Thyroid gland (tissue), 4 donors: ENCODE results near the gene C10orf95. TPM values are rescaled to one million over a fixed set of nuclear protein-coding genes. Genes with fewer than 3 reads are reported as not detected.

Experiments used
- DNase-seq, 2 donors: peaks; one replicate each; pipeline ENCODE4 v3.0.0-alpha.2; 2019
- H3K27ac ChIP-seq, 3 donors: fragments of 200-600 bp; sonication (generic); 1 replicate in 2 of 3; 2 replicates in 1 of 3; pipeline ENCODE4 v1.5.1; 2016 to 2019; ENCODE audit warnings: mild to moderate bottlenecking in 1 of 3, moderate library complexity in 1 of 3
- H3K27me3 ChIP-seq: fragments of 200-600 bp; sonication (generic); one replicate; pipeline ENCODE4 v1.5.1; 2019
- H3K36me3 ChIP-seq, 2 donors: fragments of 200-600 bp; sonication (generic); one replicate each; pipeline ENCODE4 v1.5.1; 2016 to 2019
- H3K4me1 ChIP-seq, 2 donors: fragments of 200-600 bp; sonication (generic); one replicate each; pipeline ENCODE4 v1.5.1; 2017 to 2019
- H3K4me3 ChIP-seq, 3 donors: fragments of 200-600 bp; sonication (generic); replicated peaks in 1 of 3; 1 replicate in 2 of 3; 2 replicates in 1 of 3; pipeline ENCODE4 v1.5.1; 2016; ENCODE audit warnings: mild to moderate bottlenecking in 1 of 3
- H3K9me3 ChIP-seq: fragments of 200-600 bp; sonication (generic); one replicate; pipeline ENCODE4 v1.5.1; 2017
- CTCF ChIP-seq, 6 experiments: fragments of 200-600 bp in 3 of 6; fragments of 450-650 bp in 3 of 6; sonication (generic) in 3 of 6; IDR thresholded peaks; one replicate each; pipeline ENCODE4 v1.5.1; 2016 to 2019; ENCODE audit warnings: antibody characterized with exemption in 6 of 6, mild to moderate bottlenecking in 2 of 6, inconsistent platforms in 1 of 6, moderate library complexity in 1 of 6
- POLR2A ChIP-seq, 2 donors: fragments of 450-650 bp; IDR thresholded peaks; one replicate each; pipeline ENCODE4 v1.6.1; 2017; ENCODE audit warnings: antibody characterized with exemption in 2 of 2, mild to moderate bottlenecking in 2 of 2, moderate library complexity in 1 of 2
- WGBS, 2 donors: methylation state at CpG; one replicate each; pipeline ENCODE4 v1.1.5; 2017; 5-methylcytosine and 5-hydroxymethylcytosine counted together
- intact Hi-C: fragments of 100-400 bp; cut with DNase I; formaldehyde crosslinking; loops from one replicate; pipeline ENCODE4 v1.15.1; 2023
- total RNA-seq, 4 donors: library from RNA; depleted of rRNA; stranded (reverse); fragments of >200 nt; gene quantifications; one replicate each; pipeline ENCODE4 v1.2.3, GENCODE V29; 2016

Gene C10orf95
- total RNA-seq, 4 donors from 2014 or later: 1.1 to 2.9 (median 1.8) TPM

- Histone ChIP-seq H3K36me3 (peaks cover 50 to 57% of the 10 kb centered on the region in 2 donors), H3K4me1 (peaks cover 5 to 11% of the 10 kb centered on the region in 2 donors), H3K4me3 (no peak overlapping the region), H3K27me3 (no peaks in the 10 kb centered on the region), H3K9me3 (no peaks in the 10 kb centered on the region), H3K27ac (no peak overlapping the region)
- intact Hi-C loops: loop anchor here (5.0 kb wide), 1 partner anchor 83 kb away; the partner anchor contains the start of gene NFKB2
- TF ChIP-seq POLR2A (IDR thresholded peaks at IDR 0.05): no peak
- no peak for TF ChIP-seq CTCF (IDR thresholded peaks at IDR 0.05)
- WGBS, 2 donors: 89 to 95% methylated on average over 6 to 9 of the region's 9 CpGs
- no peak for DNase-seq
Observed at GRCh38 chr10:102480396-102480795, 29.1 kb upstream of the C10orf95 start.

- no peaks in the 10 kb centered on the region for H3K9me3 ChIP-seq
- H3K4me3 ChIP-seq: no peak overlapping the region
- DNase-seq: no peak
- no peak overlapping the region for H3K27ac ChIP-seq
- peaks cover 43 to 50% of the 10 kb centered on the region in 2 donors for H3K36me3 ChIP-seq
- intact Hi-C loops: loop anchor here (5.0 to 10.0 kb wide), 2 partner anchors 82 to 245 kb away; partner anchors contain the start of gene NFKB2
- TF ChIP-seq POLR2A (IDR thresholded peaks at IDR 0.05) (no peak), CTCF (IDR thresholded peaks at IDR 0.05) (no peak)
- no peaks in the 10 kb centered on the region for H3K27me3 ChIP-seq
- peaks cover 5 to 11% of the 10 kb centered on the region in 2 donors for H3K4me1 ChIP-seq
Observed at GRCh38 chr10:102479651-102480050, 28.3 kb upstream of the C10orf95 start.

- WGBS, 2 donors: 29 to 31% methylated on average over 9 of the region's 9 CpGs
- Histone ChIP-seq H3K27me3 (no peaks in the 10 kb centered on the region), H3K9me3 (no peaks in the 10 kb centered on the region), H3K4me1 (peaks cover 5 to 11% of the 10 kb centered on the region in 2 donors), H3K27ac (peak overlapping the region; percentile 24 to 75 (median 48)), H3K4me3 (no peak overlapping the region), H3K36me3 (peaks cover 14 to 19% of the 10 kb centered on the region in 2 donors)
- intact Hi-C loops: loop anchor here (10.0 kb wide), 1 partner anchor 242 kb away; no protein-coding TSS in a partner anchor
- DNase-seq: peak; percentile 90 to 94
- TF ChIP-seq CTCF (IDR thresholded peaks at IDR 0.05) (peak in 1 of 6 experiments; percentile 11), POLR2A (IDR thresholded peaks at IDR 0.05) (peak in 1 of 2 donors; percentile 46)
Observed at GRCh38 chr10:102476466-102477141, 25.3 kb upstream of the C10orf95 start.

- Histone ChIP-seq H3K4me1 (peaks cover 5 to 11% of the 10 kb centered on the region in 2 donors), H3K27me3 (no peaks in the 10 kb centered on the region), H3K27ac (peak overlapping the region in 1 of 3 donors; percentile 18), H3K4me3 (no peak overlapping the region), H3K36me3 (peaks cover 4 to 9% of the 10 kb centered on the region in 2 donors), H3K9me3 (no peaks in the 10 kb centered on the region)
- no peak for TF ChIP-seq CTCF (IDR thresholded peaks at IDR 0.05)
- TF ChIP-seq POLR2A (IDR thresholded peaks at IDR 0.05): no peak
- DNase-seq: no peak
- intact Hi-C loops: loop anchor here (10.0 kb wide), 1 partner anchor 241 kb away; no protein-coding TSS in a partner anchor
- 90 to 96% methylated on average over 8 to 9 of the region's 9 CpGs for WGBS, 2 donors
Observed at GRCh38 chr10:102475451-102476040, 24.2 kb upstream of the C10orf95 start.
